Activated T-cell treated with anti-CD3 and anti-CD28 coated beads for 24 hours (primary cell): ENCODE data around the gene LAMA5.

Experiments
- DNase-seq: peaks from one replicate; pipeline ENCODE4 v3.0.0-alpha.2; 2020; ENCODE audit warnings: low read depth

LAMA5 gene

GRCh38 chr20:62359491-62360121 lies 7.5 kb downstream of the LAMA5 start:
- DNase-seq, result no peak

DNA sequence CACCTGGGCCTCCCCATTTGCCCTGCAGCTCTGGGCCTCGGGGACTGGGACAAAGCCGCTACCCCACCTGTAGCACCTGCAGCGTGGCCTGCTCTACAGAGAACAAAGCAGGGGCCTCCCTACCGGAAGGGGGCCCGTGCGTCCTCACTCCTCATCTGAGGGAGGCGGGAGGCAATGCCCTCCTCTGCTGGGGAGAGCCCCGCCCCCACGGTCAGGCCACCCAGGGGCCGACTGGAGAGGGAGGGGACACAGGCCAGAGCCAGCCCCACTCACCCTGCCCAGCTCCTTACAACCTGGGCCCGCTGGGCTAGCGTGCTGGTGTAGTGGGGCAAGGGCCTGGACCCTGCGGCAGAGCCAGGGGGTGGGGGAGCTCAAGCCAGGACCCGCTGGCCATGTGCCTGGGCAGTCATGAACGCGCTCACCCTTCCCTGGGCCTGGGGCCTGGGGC lies 8.0 kb downstream of the LAMA5 start:
- no peak for DNase-seq

- DNase-seq, result no peak
Observed at GRCh38 chr20:62358171-62359042, 8.7 kb downstream of the LAMA5 start.

- DNase-seq, result no peak
Observed at GRCh38 chr20:62357681-62358080, 9.4 kb downstream of the LAMA5 start.

DNA sequence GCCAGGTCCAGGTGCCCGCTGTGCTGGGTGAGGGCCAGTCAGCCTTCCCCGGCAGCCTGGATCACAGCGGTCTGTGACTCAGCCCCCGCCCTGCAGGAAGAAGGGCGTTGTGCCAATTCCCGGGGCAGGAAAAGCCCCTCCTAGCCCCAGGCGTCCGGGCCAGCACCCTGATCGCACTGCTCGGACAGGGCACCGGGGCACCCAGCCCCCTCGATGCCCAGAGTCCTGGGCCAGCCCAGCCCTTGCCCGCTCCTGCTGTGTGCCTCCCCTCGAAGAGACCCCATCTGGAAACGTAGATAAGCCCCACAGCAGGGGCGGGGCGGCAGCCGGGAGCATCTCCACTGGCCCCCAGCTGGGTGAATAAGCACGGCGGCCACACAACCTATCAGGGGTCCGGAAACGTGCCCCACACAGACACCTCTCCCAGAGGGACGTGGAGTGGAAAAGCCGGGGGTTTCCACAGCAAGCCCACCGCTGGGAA lies 9.9 kb downstream of the LAMA5 start:
- DNase-seq, result no peak

- DNase-seq, result no peak
Observed at GRCh38 chr20:62356589-62357186, 10.4 kb downstream of the LAMA5 start.

DNA sequence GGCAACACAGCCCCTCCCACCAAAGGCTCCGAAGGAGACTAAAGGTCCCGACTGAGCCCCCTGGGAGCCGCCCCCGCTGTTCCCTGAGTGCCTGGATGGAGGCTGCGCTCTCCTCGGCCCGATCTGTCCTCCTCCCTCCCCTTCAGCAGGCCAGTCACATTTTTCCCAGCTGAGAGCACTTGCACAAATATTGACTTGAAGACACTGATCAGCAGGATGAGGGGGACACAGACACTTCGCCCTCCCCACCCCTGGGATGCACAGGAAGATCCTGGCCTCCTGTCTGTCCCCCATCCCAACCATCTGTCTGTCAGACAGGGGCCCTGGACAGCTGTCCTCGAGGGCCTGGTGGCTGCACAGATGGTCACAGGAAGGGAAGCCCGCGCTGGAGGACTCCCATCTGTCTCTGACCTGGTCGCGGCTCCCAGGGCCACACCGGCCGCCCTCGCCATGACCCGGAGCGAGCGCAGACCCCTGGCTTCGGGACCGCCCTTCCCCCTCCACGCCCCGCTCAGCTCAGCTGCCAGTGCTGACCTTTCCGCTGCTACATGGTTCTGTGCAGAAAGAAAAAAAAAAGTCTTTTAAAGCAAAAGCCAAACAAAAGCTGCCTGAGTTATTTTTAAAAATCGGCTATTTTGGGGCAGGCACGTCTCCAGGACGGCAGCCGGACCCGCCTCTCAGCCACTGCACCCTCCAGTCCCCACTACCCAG lies 11.1 kb downstream of the LAMA5 start:
- DNase-seq, result no peak

GRCh38 chr20:62355516-62355877 lies 11.6 kb downstream of the LAMA5 start:
- DNase-seq, result no peak

DNA sequence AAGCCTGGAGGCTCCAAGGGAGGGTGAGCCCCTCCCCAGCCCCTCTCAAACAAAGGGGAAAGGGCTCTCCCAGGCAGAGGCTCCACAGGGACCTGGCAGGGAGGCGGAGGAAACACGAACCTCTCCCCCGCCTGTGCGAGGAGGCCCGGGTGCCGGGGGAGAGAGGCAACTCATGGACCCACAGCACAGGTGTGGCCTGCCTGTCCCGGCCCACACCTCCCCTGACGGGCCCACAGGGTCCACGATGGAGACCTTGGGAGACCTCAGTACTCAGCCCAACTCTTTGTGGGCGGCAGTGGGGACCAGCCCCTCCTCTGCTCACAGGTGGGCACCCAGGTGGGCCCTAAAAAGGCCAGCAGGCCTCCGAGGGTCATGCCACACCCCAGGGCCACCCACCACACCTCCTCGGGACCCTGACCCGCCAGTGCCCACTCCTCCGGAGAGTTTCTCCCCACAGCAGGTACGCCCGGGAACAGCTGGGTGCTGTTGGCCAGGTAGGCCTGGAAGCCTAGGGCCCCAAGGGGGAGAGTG lies 12.2 kb downstream of the LAMA5 start:
- no peak for DNase-seq

DNA sequence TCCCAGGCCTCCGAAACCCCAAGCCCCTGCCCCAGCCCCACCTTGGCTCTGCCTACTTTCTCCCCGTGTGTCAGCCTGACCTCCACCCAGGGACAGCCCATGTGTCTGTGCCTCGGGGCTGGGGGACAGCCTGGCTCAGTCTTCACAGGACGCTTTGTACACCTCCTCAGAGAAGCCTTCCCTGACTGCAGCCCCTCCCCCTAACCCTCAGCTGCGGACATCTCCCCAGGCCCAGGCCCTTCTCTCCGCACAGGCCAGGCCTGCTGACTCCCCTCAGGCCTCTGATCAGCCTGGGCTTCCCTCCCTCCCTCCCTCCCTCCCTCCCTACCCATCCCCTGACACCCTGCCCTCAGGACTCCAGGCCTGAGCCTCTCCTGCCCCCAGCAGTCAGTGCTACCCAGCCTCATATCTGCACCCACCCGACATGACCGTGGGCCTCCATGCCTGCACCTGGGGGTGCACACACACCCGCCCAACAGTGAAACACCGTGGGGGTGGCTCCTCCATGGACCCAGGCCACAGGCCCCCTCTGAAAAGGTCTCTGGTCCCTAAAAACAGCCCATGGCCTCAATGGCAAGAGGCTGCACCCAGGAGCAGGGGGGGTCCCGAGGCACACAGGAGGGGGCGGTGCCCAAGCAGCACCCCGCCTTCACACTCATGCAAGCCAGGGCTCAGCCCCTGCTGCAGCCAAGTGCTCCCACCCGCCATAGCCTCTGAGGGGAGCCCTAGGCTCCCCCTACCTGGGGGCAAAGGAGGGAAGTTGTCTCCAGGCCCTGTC lies 12.9 kb downstream of the LAMA5 start:
- DNase-seq, result no peak

DNA sequence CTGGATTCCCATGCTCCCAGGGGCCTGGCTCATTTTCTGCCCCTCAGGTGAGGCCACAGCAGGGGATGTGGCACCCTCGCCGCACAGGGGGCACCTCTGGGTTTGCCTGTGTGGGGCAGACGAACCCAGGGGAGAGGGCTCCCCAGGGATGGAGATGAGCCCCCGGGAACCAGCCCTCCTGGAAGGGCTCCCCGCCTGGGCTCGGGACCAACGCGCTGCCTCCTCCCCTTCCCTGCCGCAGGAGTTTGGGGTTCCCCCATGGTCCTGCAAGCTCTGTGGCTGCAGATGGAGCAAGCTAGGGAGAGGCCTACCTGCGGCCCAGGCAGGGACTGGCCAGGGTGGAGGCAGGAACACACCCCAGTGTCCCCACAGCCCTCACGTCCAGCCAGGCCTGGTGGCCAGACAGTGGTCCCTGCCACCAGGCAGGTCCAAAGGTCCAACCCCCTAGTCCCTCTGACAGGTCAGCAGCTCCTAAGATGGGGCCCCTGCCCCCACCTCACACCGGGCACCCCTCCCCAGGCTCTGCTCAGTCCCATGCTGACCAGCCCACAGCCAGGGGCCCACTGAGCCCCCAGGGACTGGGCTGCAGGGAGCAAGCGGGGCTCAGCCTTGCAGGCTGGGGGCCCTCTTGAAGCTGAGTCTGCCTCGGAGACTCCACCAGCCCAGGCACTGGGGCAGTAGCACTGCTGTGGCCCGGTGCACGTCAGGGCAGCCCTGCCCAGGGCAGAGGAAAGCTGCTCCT lies 13.7 kb downstream of the LAMA5 start:
- DNase-seq, result no peak

- no peak for DNase-seq
Observed at GRCh38 chr20:62352402-62353288, 14.5 kb downstream of the LAMA5 start.

DNA sequence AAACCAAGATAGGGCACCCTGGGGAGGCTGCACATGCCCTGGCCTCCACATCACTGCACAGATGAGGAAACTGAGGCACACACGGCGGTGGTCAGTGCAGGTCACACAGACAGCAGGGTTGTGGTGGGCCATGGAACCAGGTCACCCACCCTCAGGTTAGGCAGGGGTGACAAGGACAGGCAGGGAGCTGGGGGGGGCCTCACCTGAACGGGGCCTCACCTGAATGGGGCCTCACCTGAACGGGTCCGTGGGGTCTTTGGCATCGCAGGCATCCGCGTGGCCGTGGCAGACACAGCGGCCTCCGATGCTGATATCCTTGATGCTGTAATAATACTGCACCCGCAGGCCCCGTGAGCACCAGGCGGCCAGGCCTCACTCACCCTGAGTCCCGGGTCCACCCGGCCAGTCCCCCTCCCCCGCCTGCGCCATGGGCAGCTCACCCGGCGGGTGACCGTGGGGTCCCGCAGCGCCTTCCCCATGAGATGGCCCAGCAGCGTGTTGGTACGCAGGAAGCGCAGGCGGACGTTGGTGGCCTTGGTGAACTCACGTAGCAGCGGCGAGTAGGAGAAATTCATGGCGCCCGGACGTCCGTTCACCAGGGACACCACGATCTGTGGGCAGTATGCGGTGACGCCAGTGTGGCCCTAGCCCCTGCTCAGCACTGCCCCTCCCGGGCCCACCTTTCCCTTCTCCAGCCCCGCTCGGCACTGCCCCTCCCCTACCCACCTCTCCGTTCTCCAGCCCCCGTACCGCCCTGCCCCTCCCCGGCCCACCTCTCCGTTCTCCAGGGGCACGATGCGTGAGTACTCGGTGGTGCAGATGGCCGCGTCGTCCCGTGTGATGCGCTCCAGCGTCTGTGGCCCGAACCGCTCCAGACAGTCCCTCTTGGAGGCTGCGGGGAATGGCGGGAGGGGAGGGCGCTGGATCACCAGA lies 15.4 kb downstream of the LAMA5 start:
- DNase-seq, result no peak

DNA sequence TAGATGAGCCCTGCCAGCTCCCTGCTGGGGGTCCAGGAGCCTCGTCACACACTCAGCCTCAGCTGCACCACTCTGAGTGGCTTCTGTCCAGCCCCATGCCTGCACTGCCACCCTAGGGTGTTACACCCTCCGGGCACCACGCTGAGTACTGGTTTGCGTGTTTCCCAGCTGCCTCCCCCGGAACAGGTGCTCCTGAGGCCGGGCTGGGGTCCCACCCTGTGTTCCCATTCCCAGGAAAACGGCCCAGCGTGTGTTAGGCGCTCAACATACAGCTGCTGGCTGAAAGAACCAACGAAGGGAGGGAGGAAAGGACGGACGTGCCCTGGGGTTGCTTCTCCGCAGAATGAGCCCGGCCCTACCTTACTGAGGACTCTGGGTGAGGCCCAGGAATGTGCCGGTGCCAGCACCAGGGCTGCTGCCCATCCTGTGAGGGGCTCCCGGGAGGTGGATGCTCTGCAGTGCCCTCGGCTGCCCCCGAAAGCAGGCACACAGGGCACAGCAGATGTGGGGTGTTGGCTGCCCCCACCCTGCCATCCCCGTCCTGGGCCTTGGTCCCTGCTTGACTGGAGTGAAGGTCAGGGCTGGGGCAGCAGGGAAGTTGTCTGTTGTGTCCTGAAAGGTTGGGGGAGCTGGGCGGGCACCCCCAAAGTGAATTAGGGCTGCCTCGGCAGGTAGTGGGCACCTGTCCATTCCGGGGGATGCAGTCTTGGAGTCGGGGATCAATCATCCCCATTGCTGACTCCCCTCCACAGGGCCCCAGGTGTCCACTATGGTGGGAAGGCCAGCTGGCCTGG lies 16.3 kb downstream of the LAMA5 start:
- no peak for DNase-seq

DNA sequence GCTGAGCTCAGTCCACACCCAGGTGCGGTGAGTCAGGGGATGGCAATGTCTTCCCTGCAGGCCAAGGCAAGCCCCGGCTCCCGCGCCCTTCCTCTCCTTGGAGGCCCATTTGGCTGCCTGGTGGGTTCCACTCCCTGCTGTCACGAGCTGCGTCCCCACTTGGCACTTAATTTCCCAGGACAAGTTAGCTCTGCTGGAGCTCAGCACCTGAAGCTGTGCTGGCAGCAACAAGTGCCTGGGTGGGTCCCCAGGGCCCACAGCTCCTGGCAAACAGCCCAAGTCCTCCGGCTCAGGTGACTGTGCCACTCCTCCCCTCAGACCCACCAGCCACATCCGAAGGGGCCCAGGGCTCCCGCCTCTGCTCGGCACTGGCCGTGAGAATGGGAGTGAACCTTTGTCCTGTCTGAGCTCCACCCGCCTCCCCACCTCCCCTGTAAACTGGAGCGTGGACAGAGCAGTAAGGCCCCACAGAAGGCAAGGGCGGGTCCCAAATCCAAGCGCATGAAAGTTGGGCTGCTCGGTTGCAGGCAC lies 16.9 kb downstream of the LAMA5 start:
- no peak for DNase-seq

DNA sequence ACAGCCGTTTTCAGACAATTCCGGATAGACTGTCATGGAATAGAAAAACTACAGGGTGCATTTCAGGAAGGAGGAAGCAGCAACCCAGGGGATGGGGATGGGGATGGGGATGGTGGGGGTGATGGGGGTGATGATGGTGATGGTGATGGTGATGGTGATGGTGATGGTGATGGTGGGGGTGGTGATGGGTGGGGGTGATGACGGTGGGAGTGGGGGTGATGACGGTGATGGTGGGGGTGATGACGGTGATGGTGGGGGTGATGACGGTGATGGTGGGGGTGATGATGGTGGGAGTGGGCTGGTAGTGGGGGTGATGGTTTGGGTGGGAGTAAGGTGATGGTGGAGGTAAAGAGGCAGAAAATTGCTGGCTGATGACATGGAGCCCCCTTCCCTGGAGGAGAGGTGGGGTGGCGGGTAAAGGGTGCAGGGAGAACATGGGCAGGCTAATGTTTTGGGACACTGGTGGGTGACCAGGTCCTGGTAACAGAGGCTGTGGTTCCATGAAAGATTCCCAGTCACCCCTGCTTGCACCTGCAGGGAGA lies 17.5 kb downstream of the LAMA5 start:
- DNase-seq, result no peak

DNA sequence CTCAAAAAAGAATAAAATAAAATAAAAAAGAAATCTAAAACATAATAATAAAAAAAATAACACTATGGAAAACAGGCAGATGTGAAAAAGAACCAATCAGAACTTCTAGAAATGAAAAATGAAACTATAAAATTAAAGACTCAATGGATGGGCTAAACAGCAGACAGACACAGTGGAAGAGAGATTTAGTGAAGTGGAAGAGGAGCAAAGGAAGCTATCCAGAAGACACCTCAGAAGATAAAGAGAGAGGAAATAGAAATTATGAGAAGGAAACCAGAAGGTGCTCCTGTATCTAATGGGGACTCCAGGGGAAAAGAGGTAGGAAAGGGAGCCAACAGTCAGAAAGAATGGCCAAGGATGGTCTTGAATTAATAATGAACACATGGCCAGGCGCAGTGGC lies 18.5 kb downstream of the LAMA5 start:
- no peak for DNase-seq
